A549 (cell line): ENCODE measurements around the gene STIM1.

Experiments used
- RCOR1 ChIP-seq: fragments of 150-350 bp; IDR thresholded peaks from 2 replicates; pipeline ENCODE4 v1.6.1; 2014; ENCODE audit warnings: antibody characterized with exemption, low read length, low read depth
- TF ChIP-seq, protein P1 (sequence below): fragments of >200 bp; sonication (Bioruptor Twin); formaldehyde crosslinking; IDR thresholded peaks from 3 replicates; pipeline ENCODE4 v1.5.1; 2016

DNA sequence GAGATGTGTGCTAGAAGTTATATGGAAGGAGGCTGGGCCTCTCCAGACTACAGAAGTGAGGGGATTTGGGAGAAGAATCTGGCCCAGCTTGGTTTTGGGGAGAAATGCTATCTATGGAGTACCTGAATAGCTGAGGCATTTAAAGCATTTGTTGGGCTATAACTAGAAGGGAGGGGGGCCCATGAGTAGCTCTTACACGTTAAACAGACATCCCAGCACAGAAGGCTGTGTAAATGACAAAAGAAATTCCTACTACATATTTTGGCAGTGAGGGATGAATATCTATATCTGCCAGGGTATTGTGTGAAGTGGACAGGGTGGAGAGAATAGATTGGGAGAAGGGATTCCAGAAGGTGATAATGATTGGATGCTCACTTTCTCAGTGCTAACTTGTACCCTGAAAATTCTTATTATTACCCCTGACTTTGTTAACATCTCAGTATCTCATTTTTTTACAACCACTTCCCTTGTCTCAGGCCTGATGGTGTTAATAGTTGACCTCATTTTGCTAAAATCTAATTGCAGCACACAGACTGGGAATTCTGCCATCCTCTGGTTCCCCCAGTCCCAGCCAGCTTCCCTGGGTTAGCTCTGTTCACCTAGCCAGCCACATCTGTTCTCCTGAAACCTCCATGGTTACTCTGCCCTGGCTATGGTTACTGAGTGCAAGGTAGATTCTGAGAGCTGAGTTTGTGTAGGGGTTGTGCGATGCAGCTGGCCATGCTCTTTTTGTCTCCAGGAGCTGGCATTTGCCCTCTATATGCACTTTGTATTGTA lies 210.3 kb downstream of the STIM1 start:
- TF ChIP-seq RCOR1: no peak
- TF ChIP-seq, protein P1, sequence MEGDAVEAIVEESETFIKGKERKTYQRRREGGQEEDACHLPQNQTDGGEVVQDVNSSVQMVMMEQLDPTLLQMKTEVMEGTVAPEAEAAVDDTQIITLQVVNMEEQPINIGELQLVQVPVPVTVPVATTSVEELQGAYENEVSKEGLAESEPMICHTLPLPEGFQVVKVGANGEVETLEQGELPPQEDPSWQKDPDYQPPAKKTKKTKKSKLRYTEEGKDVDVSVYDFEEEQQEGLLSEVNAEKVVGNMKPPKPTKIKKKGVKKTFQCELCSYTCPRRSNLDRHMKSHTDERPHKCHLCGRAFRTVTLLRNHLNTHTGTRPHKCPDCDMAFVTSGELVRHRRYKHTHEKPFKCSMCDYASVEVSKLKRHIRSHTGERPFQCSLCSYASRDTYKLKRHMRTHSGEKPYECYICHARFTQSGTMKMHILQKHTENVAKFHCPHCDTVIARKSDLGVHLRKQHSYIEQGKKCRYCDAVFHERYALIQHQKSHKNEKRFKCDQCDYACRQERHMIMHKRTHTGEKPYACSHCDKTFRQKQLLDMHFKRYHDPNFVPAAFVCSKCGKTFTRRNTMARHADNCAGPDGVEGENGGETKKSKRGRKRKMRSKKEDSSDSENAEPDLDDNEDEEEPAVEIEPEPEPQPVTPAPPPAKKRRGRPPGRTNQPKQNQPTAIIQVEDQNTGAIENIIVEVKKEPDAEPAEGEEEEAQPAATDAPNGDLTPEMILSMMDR: no peak
